Measurements from ENCODE around the gene OTULIN. TPM values are rescaled to one million over a fixed set of nuclear protein-coding genes. Genes with fewer than 3 reads are reported as not detected.

OTULIN gene
- total and polyA plus RNA-seq, 2 of the 13 experiments (the other 11 are each of a cell fraction or from before 2014, with no cell fraction given) = 7.0 to 34.8 TPM

DNA sequence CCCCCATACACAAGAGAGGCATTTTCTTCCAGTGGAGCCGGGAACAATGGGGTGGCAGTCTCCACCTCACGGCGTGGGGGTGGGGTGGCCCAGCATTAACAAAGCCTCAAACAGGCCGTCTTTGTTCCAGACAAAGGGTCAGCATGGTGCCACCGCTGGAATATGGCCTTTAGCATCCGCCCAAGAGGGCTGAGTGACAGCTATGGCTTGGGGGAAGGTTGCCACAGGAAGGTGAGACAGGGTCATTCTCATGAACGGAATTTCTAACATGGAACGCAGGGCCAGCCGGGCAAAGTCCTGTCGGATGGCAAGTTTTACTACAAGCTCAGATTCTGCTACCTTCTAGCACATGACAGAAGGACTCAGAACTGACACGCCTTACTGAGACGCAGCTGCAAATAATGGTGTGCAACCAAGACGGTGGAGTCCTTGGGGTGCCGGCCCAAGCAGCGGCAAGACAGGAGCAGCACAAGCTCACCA, 64.0 kb downstream of the OTULIN start (continued):
- TF ChIP-seq, protein P1, sequence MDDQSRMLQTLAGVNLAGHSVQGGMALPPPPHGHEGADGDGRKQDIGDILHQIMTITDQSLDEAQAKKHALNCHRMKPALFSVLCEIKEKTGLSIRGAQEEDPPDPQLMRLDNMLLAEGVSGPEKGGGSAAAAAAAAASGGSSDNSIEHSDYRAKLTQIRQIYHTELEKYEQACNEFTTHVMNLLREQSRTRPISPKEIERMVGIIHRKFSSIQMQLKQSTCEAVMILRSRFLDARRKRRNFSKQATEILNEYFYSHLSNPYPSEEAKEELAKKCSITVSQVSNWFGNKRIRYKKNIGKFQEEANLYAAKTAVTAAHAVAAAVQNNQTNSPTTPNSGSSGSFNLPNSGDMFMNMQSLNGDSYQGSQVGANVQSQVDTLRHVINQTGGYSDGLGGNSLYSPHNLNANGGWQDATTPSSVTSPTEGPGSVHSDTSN (CRISPR knock-in tag; IDR thresholded peaks at IDR 0.05; ENCODE audit: borderline replicate concordance) = peak; percentile 64; the same call in 1 of the 2 replicates
- TF ChIP-seq NONO (IDR thresholded peaks at IDR 0.05) = no peak
- TF ChIP-seq NONO (CRISPR knock-in tag; conservative IDR thresholded peaks at IDR 0.05) = peak; percentile 76
- 0 out of 2 replicates have a peak, but pooled peaks have one; percentile 12 for TF ChIP-seq SRF (IDR thresholded peaks at IDR 0.05; ENCODE audit: low read depth, low read length)
- no peak for TF ChIP-seq HDAC6 (IDR thresholded peaks at IDR 0.05; ENCODE audit: low read depth, low read length)
- peak; percentile 73; the same call in 1 of the 2 replicates for TF ChIP-seq ZNF598 (CRISPR knock-in tag; IDR thresholded peaks at IDR 0.05; ENCODE audit: borderline replicate concordance)
- TF ChIP-seq GTF3A (CRISPR knock-in tag; conservative IDR thresholded peaks at IDR 0.05) = no peak
- no peak for TF ChIP-seq KLF11 (CRISPR knock-in tag; IDR thresholded peaks at IDR 0.05)
- TF ChIP-seq DR1 (CRISPR knock-in tag; IDR thresholded peaks at IDR 0.05) = no peak
- TF ChIP-seq, protein P2, sequence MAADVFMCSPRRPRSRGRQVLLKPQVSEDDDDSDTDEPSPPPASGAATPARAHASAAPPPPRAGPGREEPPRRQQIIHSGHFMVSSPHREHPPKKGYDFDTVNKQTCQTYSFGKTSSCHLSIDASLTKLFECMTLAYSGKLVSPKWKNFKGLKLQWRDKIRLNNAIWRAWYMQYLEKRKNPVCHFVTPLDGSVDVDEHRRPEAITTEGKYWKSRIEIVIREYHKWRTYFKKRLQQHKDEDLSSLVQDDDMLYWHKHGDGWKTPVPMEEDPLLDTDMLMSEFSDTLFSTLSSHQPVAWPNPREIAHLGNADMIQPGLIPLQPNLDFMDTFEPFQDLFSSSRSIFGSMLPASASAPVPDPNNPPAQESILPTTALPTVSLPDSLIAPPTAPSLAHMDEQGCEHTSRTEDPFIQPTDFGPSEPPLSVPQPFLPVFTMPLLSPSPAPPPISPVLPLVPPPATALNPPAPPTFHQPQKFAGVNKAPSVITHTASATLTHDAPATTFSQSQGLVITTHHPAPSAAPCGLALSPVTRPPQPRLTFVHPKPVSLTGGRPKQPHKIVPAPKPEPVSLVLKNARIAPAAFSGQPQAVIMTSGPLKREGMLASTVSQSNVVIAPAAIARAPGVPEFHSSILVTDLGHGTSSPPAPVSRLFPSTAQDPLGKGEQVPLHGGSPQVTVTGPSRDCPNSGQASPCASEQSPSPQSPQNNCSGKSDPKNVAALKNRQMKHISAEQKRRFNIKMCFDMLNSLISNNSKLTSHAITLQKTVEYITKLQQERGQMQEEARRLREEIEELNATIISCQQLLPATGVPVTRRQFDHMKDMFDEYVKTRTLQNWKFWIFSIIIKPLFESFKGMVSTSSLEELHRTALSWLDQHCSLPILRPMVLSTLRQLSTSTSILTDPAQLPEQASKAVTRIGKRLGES (CRISPR knock-in tag; IDR thresholded peaks at IDR 0.05; ENCODE audit: borderline replicate concordance) = no peak
- no peak for TF ChIP-seq DNMT3B (CRISPR knock-in tag; conservative IDR thresholded peaks at IDR 0.05)
- no peak for TF ChIP-seq ZNF354B (CRISPR knock-in tag; IDR thresholded peaks at IDR 0.05)
- TF ChIP-seq SIX1 (CRISPR knock-in tag; IDR thresholded peaks at IDR 0.05; ENCODE audit: borderline replicate concordance) = no peak
- TF ChIP-seq NFYC (CRISPR knock-in tag; IDR thresholded peaks at IDR 0.05) = no peak
- TF ChIP-seq SP2 (CRISPR knock-in tag; IDR thresholded peaks at IDR 0.05) = 0 out of 2 replicates have a peak, but pooled peaks have one; percentile 28
- no peak for TF ChIP-seq ZNF709 (CRISPR knock-in tag; IDR thresholded peaks at IDR 0.05)
- peak; percentile 81 for TF ChIP-seq ZNF501 (CRISPR knock-in tag; IDR thresholded peaks at IDR 0.05)
- no peak for TF ChIP-seq ISX (CRISPR knock-in tag; conservative IDR thresholded peaks at IDR 0.05)
- peak; percentile 72; the same call in 1 of the 2 replicates for TF ChIP-seq MIER2 (CRISPR knock-in tag; IDR thresholded peaks at IDR 0.05)
- TF ChIP-seq POGZ (CRISPR knock-in tag; IDR thresholded peaks at IDR 0.05) = peak; percentile 76
- TF ChIP-seq TARDBP (CRISPR knock-in tag; IDR thresholded peaks at IDR 0.05) = peak; percentile 82; the same call in 1 of the 2 replicates
- TF ChIP-seq ZNF543 (CRISPR knock-in tag; IDR thresholded peaks at IDR 0.05) = peak; percentile 82; the same call in 1 of the 2 replicates
- TF ChIP-seq ZNF24 (IDR thresholded peaks at IDR 0.05) = no peak
- no peak for TF ChIP-seq ZNF235 (CRISPR knock-in tag; IDR thresholded peaks at IDR 0.05; ENCODE audit: borderline replicate concordance)
- no peak for TF ChIP-seq ZNF776 (CRISPR knock-in tag; IDR thresholded peaks at IDR 0.05)
- no peak; the same call in 1 of the 2 replicates for TF ChIP-seq AKAP8 (CRISPR knock-in tag; IDR thresholded peaks at IDR 0.05)
- no peak; the same call in 1 of the 2 replicates for TF ChIP-seq ZNF605 (CRISPR knock-in tag; IDR thresholded peaks at IDR 0.05)
- TF ChIP-seq FOXP1 (IDR thresholded peaks at IDR 0.05) = no peak
- TF ChIP-seq FOXP1 (CRISPR knock-in tag; IDR thresholded peaks at IDR 0.05) = peak; percentile 67
- TF ChIP-seq ZNF878 (CRISPR knock-in tag; IDR thresholded peaks at IDR 0.05) = no peak
- TF ChIP-seq MZF1 (CRISPR knock-in tag; IDR thresholded peaks at IDR 0.05; ENCODE audit: borderline replicate concordance) = no peak
- TF ChIP-seq EEA1 (CRISPR knock-in tag; IDR thresholded peaks at IDR 0.05; ENCODE audit: borderline replicate concordance) = no peak

All from HepG2 (cell line).